ENCODE data around the gene ZNF841.

ZNF841 gene

GRCh38 chr19:52020506-52020905 lies 75.1 kb downstream of the ZNF841 start:
- TF ChIP-seq CTCF (IDR thresholded peaks at IDR 0.05): no peak

Data from LNCAP (cell line).